ENCODE results near the gene CSNK1G3.

The CSNK1G3 gene

GRCh38 chr5:123559434-123559775 lies 47.4 kb downstream of the CSNK1G3 start:
- Histone ChIP-seq H3K27ac (ENCODE audit: low read depth, low read length) (no peak overlapping the region), H3K27me3 (ENCODE audit: control insufficient read depth, insufficient read depth, low read length) (no peaks in the 10 kb centered on the region), H3K9ac (ENCODE audit: low read depth, low read length) (no peak overlapping the region), H3K4me1 (ENCODE audit: control insufficient read depth, insufficient read depth, low read length) (peaks cover 25% of the 10 kb centered on the region), H3K9me3 (ENCODE audit: control insufficient read depth, insufficient read depth, low read length) (no peaks in the 10 kb centered on the region), H3K36me3 (ENCODE audit: control insufficient read depth, insufficient read depth, low read length) (peaks cover 7% of the 10 kb centered on the region), H3K4me3 (ENCODE audit: low read depth, low read length) (no peak overlapping the region)

- Histone ChIP-seq H3K4me1 (ENCODE audit: control insufficient read depth, insufficient read depth, low read length) (peaks cover 25% of the 10 kb centered on the region), H3K36me3 (ENCODE audit: control insufficient read depth, insufficient read depth, low read length) (peaks cover 7% of the 10 kb centered on the region), H3K9me3 (ENCODE audit: control insufficient read depth, insufficient read depth, low read length) (no peaks in the 10 kb centered on the region), H3K4me3 (ENCODE audit: low read depth, low read length) (no peak overlapping the region), H3K9ac (ENCODE audit: low read depth, low read length) (no peak overlapping the region), H3K27ac (ENCODE audit: low read depth, low read length) (no peak overlapping the region), H3K27me3 (ENCODE audit: control insufficient read depth, insufficient read depth, low read length) (no peaks in the 10 kb centered on the region)
Measured at GRCh38 chr5:123561230-123561629, 49.3 kb downstream of the CSNK1G3 start.

- Histone ChIP-seq H3K4me3 (ENCODE audit: low read depth, low read length) (no peak overlapping the region), H3K9me3 (ENCODE audit: control insufficient read depth, insufficient read depth, low read length) (no peaks in the 10 kb centered on the region), H3K36me3 (ENCODE audit: control insufficient read depth, insufficient read depth, low read length) (peaks cover 12% of the 10 kb centered on the region), H3K27me3 (ENCODE audit: control insufficient read depth, insufficient read depth, low read length) (no peaks in the 10 kb centered on the region), H3K4me1 (ENCODE audit: control insufficient read depth, insufficient read depth, low read length) (peaks cover 8% of the 10 kb centered on the region; the same call in 1 of the 2 replicates), H3K9ac (ENCODE audit: low read depth, low read length) (no peak overlapping the region), H3K27ac (ENCODE audit: low read depth, low read length) (no peak overlapping the region)
Measured at GRCh38 chr5:123571927-123572326, 60.0 kb downstream of the CSNK1G3 start.

GRCh38 chr5:123578390-123578789 lies 66.4 kb downstream of the CSNK1G3 start:
- Histone ChIP-seq H3K4me3 (ENCODE audit: low read depth, low read length) (no peak overlapping the region), H3K9me3 (ENCODE audit: control insufficient read depth, insufficient read depth, low read length) (no peaks in the 10 kb centered on the region), H3K4me1 (ENCODE audit: control insufficient read depth, insufficient read depth, low read length) (peaks cover 27% of the 10 kb centered on the region), H3K27ac (ENCODE audit: low read depth, low read length) (no peak overlapping the region), H3K27me3 (ENCODE audit: control insufficient read depth, insufficient read depth, low read length) (no peaks in the 10 kb centered on the region), H3K9ac (ENCODE audit: low read depth, low read length) (no peak overlapping the region), H3K36me3 (ENCODE audit: control insufficient read depth, insufficient read depth, low read length) (peaks cover 19% of the 10 kb centered on the region)

GRCh38 chr5:123579410-123579809 lies 67.4 kb downstream of the CSNK1G3 start:
- peaks cover 27% of the 10 kb centered on the region for H3K4me1 ChIP-seq (ENCODE audit: control insufficient read depth, insufficient read depth, low read length)
- H3K9ac ChIP-seq (ENCODE audit: low read depth, low read length), result no peak overlapping the region
- no peaks in the 10 kb centered on the region for H3K27me3 ChIP-seq (ENCODE audit: control insufficient read depth, insufficient read depth, low read length)
- H3K9me3 ChIP-seq (ENCODE audit: control insufficient read depth, insufficient read depth, low read length), result no peaks in the 10 kb centered on the region
- no peak overlapping the region for H3K27ac ChIP-seq (ENCODE audit: low read depth, low read length)
- H3K4me3 ChIP-seq (ENCODE audit: low read depth, low read length), result no peak overlapping the region
- H3K36me3 ChIP-seq (ENCODE audit: control insufficient read depth, insufficient read depth, low read length), result peaks cover 16% of the 10 kb centered on the region

- Histone ChIP-seq H3K4me1 (ENCODE audit: control insufficient read depth, insufficient read depth, low read length) (peaks cover 27% of the 10 kb centered on the region), H3K36me3 (ENCODE audit: control insufficient read depth, insufficient read depth, low read length) (peaks cover 4% of the 10 kb centered on the region), H3K27ac (ENCODE audit: low read depth, low read length) (peak overlapping the region; percentile 86), H3K27me3 (ENCODE audit: control insufficient read depth, insufficient read depth, low read length) (no peaks in the 10 kb centered on the region), H3K4me3 (ENCODE audit: low read depth, low read length) (peak overlapping the region; percentile 31; the same call in 1 of the 2 replicates), H3K9me3 (ENCODE audit: control insufficient read depth, insufficient read depth, low read length) (no peaks in the 10 kb centered on the region), H3K9ac (ENCODE audit: low read depth, low read length) (no peak overlapping the region)
Measured at GRCh38 chr5:123582550-123583285, 70.7 kb downstream of the CSNK1G3 start.

GRCh38 chr5:123585871-123586270 lies 73.9 kb downstream of the CSNK1G3 start:
- Histone ChIP-seq H3K36me3 (ENCODE audit: control insufficient read depth, insufficient read depth, low read length) (peaks cover 12% of the 10 kb centered on the region), H3K9me3 (ENCODE audit: control insufficient read depth, insufficient read depth, low read length) (no peaks in the 10 kb centered on the region), H3K27me3 (ENCODE audit: control insufficient read depth, insufficient read depth, low read length) (no peaks in the 10 kb centered on the region), H3K9ac (ENCODE audit: low read depth, low read length) (no peak overlapping the region), H3K27ac (ENCODE audit: low read depth, low read length) (no peak overlapping the region), H3K4me1 (ENCODE audit: control insufficient read depth, insufficient read depth, low read length) (peaks cover 23% of the 10 kb centered on the region), H3K4me3 (ENCODE audit: low read depth, low read length) (no peak overlapping the region)

- no peak overlapping the region for H3K9ac ChIP-seq (ENCODE audit: low read depth, low read length)
- peaks cover 48% of the 10 kb centered on the region for H3K36me3 ChIP-seq (ENCODE audit: control insufficient read depth, insufficient read depth, low read length)
- H3K4me1 ChIP-seq (ENCODE audit: control insufficient read depth, insufficient read depth, low read length), result no peaks in the 10 kb centered on the region
- H3K27me3 ChIP-seq (ENCODE audit: control insufficient read depth, insufficient read depth, low read length), result no peaks in the 10 kb centered on the region
- H3K27ac ChIP-seq (ENCODE audit: low read depth, low read length), result no peak overlapping the region
- no peak overlapping the region for H3K4me3 ChIP-seq (ENCODE audit: low read depth, low read length)
- H3K9me3 ChIP-seq (ENCODE audit: control insufficient read depth, insufficient read depth, low read length), result no peaks in the 10 kb centered on the region
Measured at GRCh38 chr5:123594434-123594833, 82.5 kb downstream of the CSNK1G3 start.

- H3K9me3 ChIP-seq (ENCODE audit: control insufficient read depth, insufficient read depth, low read length), result no peaks in the 10 kb centered on the region
- H3K4me3 ChIP-seq (ENCODE audit: low read depth, low read length), result no peak overlapping the region
- H3K9ac ChIP-seq (ENCODE audit: low read depth, low read length), result no peak overlapping the region
- H3K36me3 ChIP-seq (ENCODE audit: control insufficient read depth, insufficient read depth, low read length), result peaks cover 32% of the 10 kb centered on the region
- H3K27me3 ChIP-seq (ENCODE audit: control insufficient read depth, insufficient read depth, low read length), result no peaks in the 10 kb centered on the region
- no peaks in the 10 kb centered on the region for H3K4me1 ChIP-seq (ENCODE audit: control insufficient read depth, insufficient read depth, low read length)
- H3K27ac ChIP-seq (ENCODE audit: low read depth, low read length), result no peak overlapping the region
Measured at GRCh38 chr5:123597018-123597417, 85.0 kb downstream of the CSNK1G3 start.

- Histone ChIP-seq H3K27me3 (ENCODE audit: control insufficient read depth, insufficient read depth, low read length) (no peaks in the 10 kb centered on the region), H3K27ac (ENCODE audit: low read depth, low read length) (no peak overlapping the region), H3K9me3 (ENCODE audit: control insufficient read depth, insufficient read depth, low read length) (no peaks in the 10 kb centered on the region), H3K36me3 (ENCODE audit: control insufficient read depth, insufficient read depth, low read length) (peaks cover 26% of the 10 kb centered on the region), H3K9ac (ENCODE audit: low read depth, low read length) (no peak overlapping the region), H3K4me3 (ENCODE audit: low read depth, low read length) (no peak overlapping the region), H3K4me1 (ENCODE audit: control insufficient read depth, insufficient read depth, low read length) (no peaks in the 10 kb centered on the region)
Measured at GRCh38 chr5:123598028-123598689, 86.2 kb downstream of the CSNK1G3 start.

- peaks cover 22% of the 10 kb centered on the region for H3K36me3 ChIP-seq (ENCODE audit: control insufficient read depth, insufficient read depth, low read length)
- H3K27me3 ChIP-seq (ENCODE audit: control insufficient read depth, insufficient read depth, low read length), result no peaks in the 10 kb centered on the region
- H3K9ac ChIP-seq (ENCODE audit: low read depth, low read length), result no peak overlapping the region
- H3K9me3 ChIP-seq (ENCODE audit: control insufficient read depth, insufficient read depth, low read length), result no peaks in the 10 kb centered on the region
- 0 out of 2 replicates have a peak, but pooled peaks cover 5% of the 10 kb centered on the region for H3K4me1 ChIP-seq (ENCODE audit: control insufficient read depth, insufficient read depth, low read length)
- H3K27ac ChIP-seq (ENCODE audit: low read depth, low read length), result no peak overlapping the region
- no peak overlapping the region for H3K4me3 ChIP-seq (ENCODE audit: low read depth, low read length)
Measured at GRCh38 chr5:123599171-123599570, 87.2 kb downstream of the CSNK1G3 start.
